Measurements from ENCODE around the gene ZFYVE9. TPM values are rescaled to one million over a fixed set of nuclear protein-coding genes. Genes with fewer than 3 reads are reported as not detected.
A peak's percentile ranks its signal among the peaks of the same experiment; 100 is the strongest.

Gene ZFYVE9
- total and polyA plus RNA-seq, 2 of the 4 experiments (the other 2 are of a cell fraction): 8.3 to 28.7 TPM

DNA sequence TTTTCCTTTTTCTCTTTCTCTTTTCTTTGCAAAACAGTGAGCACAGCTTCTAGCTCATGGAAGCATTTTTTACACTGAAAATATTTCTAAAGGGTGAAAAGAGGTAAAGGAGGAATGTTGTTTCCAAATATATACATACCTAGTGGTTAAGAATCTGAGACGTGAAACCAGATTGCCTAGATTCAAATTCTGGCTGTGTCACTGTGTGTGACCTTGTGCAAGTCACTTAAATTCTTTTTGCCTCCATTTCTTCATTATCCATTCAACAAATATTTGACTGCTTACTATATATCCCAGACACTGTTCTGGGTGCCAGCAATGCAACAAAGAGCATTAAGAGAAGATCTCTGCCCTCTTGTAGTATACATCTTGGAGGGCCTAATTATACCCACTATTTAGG is 53.3 kb downstream of the ZFYVE9 start:
- CTCF ChIA-PET: no interaction called here
- no peak overlapping the region for H3K18ac ChIP-seq (ENCODE audit: low read depth, low read length)
- peak; percentile 81 for ATAC-seq (ENCODE audit: low read depth)

More for the DNA sequence above, 53.3 kb downstream of the ZFYVE9 start:
- Histone ChIP-seq H4K91ac (ENCODE audit: insufficient read depth, low read depth, low read length) (no peak overlapping the region), H3K4me1 (ENCODE audit: control insufficient read depth, insufficient read depth, low read length) (peaks cover 2% of the 10 kb centered on the region; the same call in 1 of the 2 replicates), H3K4me2 (ENCODE audit: low read depth, low read length) (peak overlapping the region; percentile 54), H3K9me3 (ENCODE audit: control insufficient read depth, insufficient read depth, low read length) (no peaks in the 10 kb centered on the region), H3K14ac (replicated peaks; ENCODE audit: low read depth, low read length) (no peak overlapping the region), H4K8ac (ENCODE audit: low read depth in 2 of 2, low read length in 2 of 2) (no peak overlapping the region), H2BK15ac (ENCODE audit: low read depth, low read length) (no peak overlapping the region), H3K56ac (ENCODE audit: extremely low read depth, insufficient read depth, low read length) (no peak overlapping the region), H3K4ac (ENCODE audit: low read depth, low read length) (no peak overlapping the region), H3K23ac (ENCODE audit: low read depth, low read length) (no peak overlapping the region), H2BK5ac (ENCODE audit: low read depth, low read length, poor library complexity, severe bottlenecking) (no peak overlapping the region), H2AK5ac (ENCODE audit: low read depth, low read length) (no peak overlapping the region), H2BK120ac (ENCODE audit: low read depth, low read length) (no peak overlapping the region), H3K4me3 (ENCODE audit: insufficient read depth, low read depth, low read length) (no peak overlapping the region), H2BK20ac (ENCODE audit: low read depth, low read length) (no peak overlapping the region), H3K9ac (ENCODE audit: low read depth, low read length) (no peak overlapping the region), H3K9me1 (ENCODE audit: insufficient read depth, low read length) (peaks cover 5% of the 10 kb centered on the region), H3K79me1 (ENCODE audit: low read depth in 1 of 2, low read length in 2 of 2) (peaks cover 11 to 27% of the 10 kb centered on the region in 2 experiments; a peak in 3 of 4 replicates), H2AK9ac (replicated peaks; ENCODE audit: low read depth, low read length, poor library complexity) (no peak overlapping the region), H3K36me3 (ENCODE audit: control insufficient read depth, insufficient read depth, low read length) (no peaks in the 10 kb centered on the region), H2AFZ (replicated peaks; ENCODE audit: low read length, poor library complexity) (no peak overlapping the region), H3K27ac (ENCODE audit: insufficient read depth, low read length) (no peak overlapping the region), H4K5ac (ENCODE audit: low read depth, low read length) (no peak overlapping the region), H3K27me3 (ENCODE audit: control insufficient read depth, insufficient read depth, low read length) (no peaks in the 10 kb centered on the region), H4K20me1 (ENCODE audit: insufficient read depth, low read length) (no peaks in the 10 kb centered on the region)
- BruUV-seq (replicated peaks): no TSS peak
- no CpG with 5 or more reads among the region's 1 CpG for WGBS, 2 experiments (ENCODE audit: extremely low coverage in 2 of 2, insufficient read length in 1 of 2)
- POLR2A ChIA-PET (ENCODE audit: unreplicated experiment): interaction anchor here (0.6 kb wide), 1 partner anchor 154 kb away, joined by 3 read pairs; no protein-coding TSS in a partner anchor
- dilution Hi-C loops (cut with HindIII; ENCODE audit: low sequenced_read_pairs, unreplicated experiment): no loop called here
- in situ Hi-C loops (cut with MboI; ENCODE audit: low sequenced_read_pairs): no loop called here
- intact Hi-C loops (cut with micrococcal nuclease): loop anchor here (2.0 kb wide), 2 partner anchors 44 to 52 kb away; partner anchors contain the start of gene ZFYVE9
- TF ChIP-seq MAFK (IDR thresholded peaks at IDR 0.05; ENCODE audit: low read depth, low read length) (no peak), MXI1 (IDR thresholded peaks at IDR 0.05; ENCODE audit: borderline replicate concordance, low read depth, low read length) (no peak), CEBPB (IDR thresholded peaks at IDR 0.05; ENCODE audit: low read depth, low read length) (no peak)
- peak; percentile 82 for DNase-seq

Measured in IMR-90 (cell line).